GM19099 (cell line): ENCODE results near the gene BHMT2.

Experiments
- POLR2A ChIP-seq: IDR thresholded peaks from 3 replicates; pipeline ENCODE4 v1.6.1; 2011; ENCODE audit warnings: low read depth; ENCODE audit not compliant: insufficient read length; ENCODE audit errors: extremely low read depth

BHMT2 gene

GRCh38 chr5:79069488-79070349 lies at the start of gene BHMT2, which contains the start of gene DMGDH:
Gene BHMT2, plus strand, starts transcription at chr5:79069767. Its CDS starts 16 bp downstream, at chr5:79069783.
Gene DMGDH, minus strand, starts transcription at chr5:79069674. Its CDS starts 54 bp downstream, at chr5:79069620.
- no peak for TF ChIP-seq POLR2A

DNA sequence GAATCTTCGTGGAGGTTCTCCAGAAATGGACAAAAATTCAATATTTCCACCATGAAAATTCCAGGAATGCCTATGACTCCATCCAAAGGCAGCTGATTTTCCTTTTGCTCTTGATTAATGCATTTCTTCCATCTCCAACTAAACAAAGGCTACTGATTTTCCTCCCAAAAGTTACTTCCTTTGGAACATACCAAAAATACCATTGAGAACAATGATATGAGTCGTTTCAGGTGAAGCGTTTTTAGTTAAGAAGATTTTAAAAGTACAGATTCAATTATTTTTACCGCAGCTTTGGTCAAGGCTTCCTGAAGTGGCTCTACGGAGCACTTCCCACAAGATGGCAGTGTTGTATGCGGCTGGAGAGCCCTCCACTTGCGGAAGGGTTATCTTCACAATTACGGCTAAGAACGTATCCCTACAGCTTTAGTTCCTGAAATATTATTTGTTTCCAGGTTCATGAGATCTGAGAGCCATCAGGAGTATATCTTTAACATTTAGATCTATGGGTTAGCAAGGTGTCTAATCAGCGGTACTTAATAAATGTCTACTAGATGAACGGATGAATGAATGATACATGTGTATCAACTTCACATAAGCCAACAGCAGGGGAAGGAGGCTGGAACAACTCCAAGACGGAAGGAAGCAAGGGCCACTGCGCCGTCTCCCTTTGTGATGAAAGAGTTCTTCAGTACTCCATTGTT lies 48.6 kb upstream of the BHMT2 start:
- no peak for TF ChIP-seq POLR2A

- no peak for TF ChIP-seq POLR2A
Observed at GRCh38 chr5:79021753-79022152, 47.8 kb upstream of the BHMT2 start.

GRCh38 chr5:79022771-79023170 lies 46.8 kb upstream of the BHMT2 start:
- TF ChIP-seq POLR2A, result no peak

DNA sequence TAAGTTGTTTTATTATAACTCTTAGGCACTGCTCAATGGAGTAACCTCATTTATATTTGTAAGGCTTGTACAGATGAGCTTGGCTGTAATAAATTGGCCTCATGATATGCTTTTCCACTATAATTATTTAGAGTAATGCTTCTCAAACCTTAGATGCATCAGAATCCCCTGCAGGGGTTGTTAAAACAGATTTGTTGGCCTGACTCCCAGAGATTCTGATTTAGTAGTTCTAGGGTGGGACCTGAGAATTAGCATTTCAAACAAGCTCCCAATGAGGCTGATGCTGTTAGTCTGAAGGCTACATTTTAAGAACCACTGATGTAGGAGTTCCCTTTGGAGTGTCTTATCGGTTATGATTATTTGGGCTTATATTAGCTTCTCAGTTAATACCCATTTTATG lies 46.2 kb upstream of the BHMT2 start:
- TF ChIP-seq POLR2A, result no peak

DNA sequence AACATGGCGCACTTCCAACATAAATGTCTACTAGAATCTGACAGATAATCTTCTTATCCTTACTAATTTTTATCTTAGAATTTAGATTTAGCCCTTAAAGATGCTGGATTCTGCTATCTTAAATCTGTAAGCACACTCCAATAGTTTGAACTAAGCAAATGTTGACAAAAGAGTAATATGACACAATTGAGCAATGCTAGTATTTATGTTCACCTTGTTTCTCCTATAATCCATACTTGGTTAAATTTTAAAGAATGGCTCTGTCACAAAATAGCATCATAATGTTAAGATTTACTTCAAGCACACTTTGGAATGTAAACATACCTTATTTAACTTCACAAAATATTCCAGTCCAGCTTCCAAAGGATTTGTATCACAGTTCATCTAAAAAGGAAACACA lies 45.6 kb upstream of the BHMT2 start:
- TF ChIP-seq POLR2A, result no peak

DNA sequence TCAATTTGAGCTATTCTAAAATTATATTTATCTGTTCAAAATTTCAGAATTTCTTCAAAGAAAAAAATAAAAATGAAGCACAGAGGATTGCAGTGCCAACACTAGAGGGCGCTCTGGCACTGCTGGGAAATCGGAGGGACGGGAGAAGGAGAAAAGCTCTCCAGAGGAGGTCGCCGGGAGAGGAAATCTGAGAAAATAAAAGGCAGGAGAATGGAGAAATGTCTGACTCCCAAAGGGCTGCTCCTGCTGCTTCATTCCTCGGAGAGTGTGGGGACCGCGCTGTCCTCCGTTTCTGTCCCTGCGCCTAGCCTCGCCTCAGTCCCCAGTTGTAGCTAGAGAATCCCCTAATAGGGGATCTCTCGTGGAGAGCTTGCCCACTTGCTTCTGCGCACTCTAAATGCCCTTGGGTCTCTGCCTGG lies 44.5 kb upstream of the BHMT2 start:
- no peak for TF ChIP-seq POLR2A

DNA sequence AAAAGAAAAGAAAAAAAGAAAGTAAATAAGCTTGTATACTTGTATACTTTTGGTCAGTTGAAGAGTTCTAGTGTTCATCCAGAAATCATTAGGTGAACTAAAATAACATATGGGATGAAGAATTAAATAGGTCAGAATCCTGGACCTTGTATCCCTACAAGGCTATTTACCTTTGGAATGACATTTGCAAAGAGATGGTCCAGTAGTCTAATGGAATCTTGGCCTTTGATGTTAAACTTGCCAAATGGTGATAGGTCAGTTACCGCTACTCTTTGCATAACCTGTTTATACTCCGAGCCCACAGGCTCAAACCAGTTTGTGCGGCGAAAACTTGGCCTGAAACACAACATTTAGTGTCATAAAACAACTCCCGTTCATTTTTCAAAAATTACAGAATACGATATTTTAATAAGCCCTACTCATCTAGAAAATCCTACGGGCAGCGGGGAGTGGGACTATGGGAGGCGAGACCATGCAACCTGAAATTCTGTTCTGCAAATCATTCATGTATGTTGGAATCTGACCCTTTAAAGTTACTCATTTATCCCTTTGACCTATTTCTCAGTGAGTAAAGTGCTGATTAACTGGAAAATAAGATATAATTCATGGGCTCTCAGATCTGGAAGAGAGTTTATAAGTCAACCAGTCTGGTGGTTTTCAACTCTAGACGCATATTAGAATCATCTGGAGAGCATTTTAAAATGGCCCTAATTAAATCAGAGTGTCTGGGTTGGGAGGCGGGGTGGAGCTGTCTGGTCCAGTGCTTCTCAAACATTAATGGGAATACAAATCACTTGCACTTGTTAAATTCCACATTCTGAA lies 38.7 kb upstream of the BHMT2 start:
- no peak for TF ChIP-seq POLR2A

- TF ChIP-seq POLR2A, result no peak
Observed at GRCh38 chr5:79031485-79031867, 38.1 kb upstream of the BHMT2 start.

DNA sequence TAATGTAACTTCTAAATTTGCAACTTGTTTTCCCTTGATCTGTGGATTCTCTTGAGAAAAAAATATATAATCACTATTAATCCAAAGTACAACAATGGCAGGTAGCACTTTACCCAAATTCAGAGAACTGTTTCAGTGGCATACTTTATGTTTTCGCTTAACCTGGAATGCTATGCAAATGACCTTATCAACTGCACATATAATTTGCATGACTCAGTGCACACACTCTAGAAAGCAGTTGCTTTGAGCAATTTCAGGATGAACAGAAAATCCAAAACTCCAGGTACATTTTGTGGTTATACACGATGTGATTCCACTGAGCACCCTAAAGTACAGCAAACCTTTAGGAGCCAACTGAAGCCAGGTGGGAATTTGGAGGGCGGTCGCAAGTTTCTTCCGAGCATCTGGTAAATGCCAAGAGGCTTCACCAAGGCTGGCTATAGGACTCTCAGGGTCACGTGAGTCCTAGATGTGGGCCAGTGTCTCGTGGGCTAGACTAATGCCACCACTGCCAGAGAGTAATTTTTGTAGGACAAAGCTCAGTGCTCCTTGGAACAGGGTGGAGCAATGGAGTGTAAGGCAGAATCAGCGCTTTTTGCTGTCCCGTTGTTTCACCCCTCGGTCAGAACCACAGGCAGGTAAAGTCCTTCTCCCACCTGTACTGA lies 37.4 kb upstream of the BHMT2 start:
- TF ChIP-seq POLR2A, result no peak

DNA sequence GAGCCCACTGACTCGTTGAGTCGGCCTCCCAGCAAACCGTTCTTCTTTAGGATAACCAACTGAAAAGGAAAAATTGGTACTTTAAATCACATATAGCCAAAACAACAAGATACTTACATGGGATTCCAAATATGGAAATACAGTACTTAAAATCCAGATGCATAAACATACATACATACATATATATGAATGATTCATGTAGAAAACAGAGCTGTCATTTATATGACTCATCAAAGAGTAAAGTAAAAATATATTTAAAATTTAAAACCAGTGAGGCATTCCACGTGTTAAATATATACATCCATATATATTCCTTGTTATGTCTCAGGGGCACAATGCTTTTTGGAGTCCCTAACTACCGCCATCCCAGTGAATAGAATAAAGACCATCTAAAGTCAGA lies 36.8 kb upstream of the BHMT2 start:
- no peak for TF ChIP-seq POLR2A

- TF ChIP-seq POLR2A, result no peak
Observed at GRCh38 chr5:79035237-79035636, 34.3 kb upstream of the BHMT2 start.

DNA sequence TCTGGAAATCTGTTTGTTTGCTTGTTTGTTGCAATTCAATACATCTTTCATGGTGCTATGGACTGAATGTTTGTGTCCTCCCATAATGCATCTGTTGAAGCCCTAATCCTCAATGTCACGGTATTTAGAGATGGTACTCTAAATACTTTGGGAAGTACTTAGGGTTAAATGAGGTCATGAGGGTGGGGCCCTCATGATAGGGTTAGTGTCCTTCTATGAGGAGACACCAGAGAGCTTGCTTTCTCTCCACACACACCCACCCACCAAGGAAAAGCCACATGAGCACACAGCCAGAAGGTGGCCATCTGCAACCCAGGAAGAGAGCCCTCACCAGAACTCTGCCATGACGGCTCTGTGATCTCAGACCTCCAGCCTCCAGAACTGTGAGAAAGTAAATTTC lies 32.8 kb upstream of the BHMT2 start:
- TF ChIP-seq POLR2A, result no peak

- TF ChIP-seq POLR2A, result no peak
Observed at GRCh38 chr5:79042188-79042587, 27.4 kb upstream of the BHMT2 start.

GRCh38 chr5:79047199-79047598 lies 22.4 kb upstream of the BHMT2 start:
- no peak for TF ChIP-seq POLR2A

GRCh38 chr5:79048437-79048836 lies 21.1 kb upstream of the BHMT2 start:
- TF ChIP-seq POLR2A, result no peak

DNA sequence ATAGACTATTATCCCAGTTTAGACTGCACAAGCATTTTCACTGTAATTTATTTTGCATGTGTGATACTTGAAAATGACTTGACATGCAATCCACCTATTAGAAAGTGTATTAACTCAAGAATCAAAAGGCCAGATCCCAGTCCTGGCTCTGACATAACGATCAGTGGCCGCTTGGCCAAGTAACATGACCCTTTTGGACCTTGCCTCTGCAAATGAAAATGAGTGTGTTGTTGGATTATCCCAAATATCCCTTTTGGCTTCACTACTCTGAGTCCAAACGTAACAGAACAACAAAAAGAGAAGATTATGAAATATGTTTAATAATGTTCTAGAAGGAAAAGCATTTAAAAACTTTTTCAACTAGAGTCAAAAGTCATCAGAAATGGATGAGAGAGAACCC lies 19.1 kb upstream of the BHMT2 start:
- no peak for TF ChIP-seq POLR2A
